GM23248 (cell line): ENCODE measurements around the gene KIF18B.

ENCODE experiments used
- EZH2 ChIP-seq: fragments of 200-600 bp; sonication (generic); IDR thresholded peaks from 2 replicates; pipeline ENCODE4 v1.6.1; 2018; ENCODE audit warnings: antibody characterized with exemption, mild to moderate bottlenecking; ENCODE audit not compliant: insufficient read depth, poor library complexity, severe bottlenecking
- EZH2phosphoT487 ChIP-seq: fragments of 200-600 bp; sonication (generic); IDR thresholded peaks from 2 replicates; pipeline ENCODE4 v1.6.1; 2018; ENCODE audit warnings: antibody characterized with exemption, moderate library complexity, mild to moderate bottlenecking, low read depth; ENCODE audit not compliant: insufficient read depth

GRCh38 chr17:44899074-44899782, 48.3 kb downstream of the KIF18B start, which contains the start of gene EFTUD2:
- TF ChIP-seq EZH2phosphoT487 = no peak
- no peak for TF ChIP-seq EZH2
